WERI-Rb-1 (cell line): ENCODE data around the gene RGS1.

ENCODE experiments used
- DNase-seq: peaks from one replicate; pipeline ENCODE4 v3.0.0-alpha.2; 2020
- H3K27ac ChIP-seq: fragments of 250-450 bp; sonication (Bioruptor Pico); 2 replicates; pipeline ENCODE4 v1.5.1; 2020; ENCODE audit warnings: mild to moderate bottlenecking, moderate library complexity
- H3K27me3 ChIP-seq: fragments of 250-450 bp; sonication (Bioruptor Pico); 2 replicates; pipeline ENCODE4 v1.5.1; 2021; ENCODE audit warnings: mild to moderate bottlenecking, low read depth, moderate library complexity; ENCODE audit not compliant: insufficient read depth, severe bottlenecking
- H3K36me3 ChIP-seq: fragments of 250-450 bp; sonication (Bioruptor Pico); 2 replicates; pipeline ENCODE4 v1.5.1; 2020; ENCODE audit warnings: mild to moderate bottlenecking, moderate library complexity
- H3K4me3 ChIP-seq: 2 replicates; pipeline ENCODE4 v1.5.1; 2011; ENCODE audit warnings: low read depth, mild to moderate bottlenecking, control low read depth, low read length
- H3K9me3 ChIP-seq: fragments of 250-450 bp; sonication (Bioruptor Pico); 2 replicates; pipeline ENCODE4 v1.5.1; 2021; ENCODE audit warnings: mild to moderate bottlenecking, moderate library complexity; ENCODE audit not compliant: severe bottlenecking
- CTCF ChIP-seq: IDR thresholded peaks from 2 replicates; pipeline ENCODE4 v1.5.1; 2011; ENCODE audit warnings: low read depth, mild to moderate bottlenecking, control low read depth, inconsistent platforms, low read length

RGS1 gene

GRCh38 chr1:192580351-192580962, 4.9 kb downstream of the RGS1 start:
- no peak overlapping the region for H3K4me3 ChIP-seq
- no peak for TF ChIP-seq CTCF
- H3K27ac ChIP-seq: no peak overlapping the region
- H3K27me3 ChIP-seq: no peaks in the 10 kb centered on the region
- no peaks in the 10 kb centered on the region for H3K9me3 ChIP-seq
- no peaks in the 10 kb centered on the region for H3K36me3 ChIP-seq
- no peak for DNase-seq

GRCh38 chr1:192581131-192581927, 5.8 kb downstream of the RGS1 start:
- Histone ChIP-seq H3K27me3 (no peaks in the 10 kb centered on the region), H3K4me3 (no peak overlapping the region), H3K36me3 (no peaks in the 10 kb centered on the region), H3K27ac (no peak overlapping the region), H3K9me3 (no peaks in the 10 kb centered on the region)
- no peak for TF ChIP-seq CTCF
- no peak for DNase-seq

- no peak overlapping the region for H3K27ac ChIP-seq
- TF ChIP-seq CTCF: no peak
- H3K27me3 ChIP-seq: no peaks in the 10 kb centered on the region
- H3K4me3 ChIP-seq: no peak overlapping the region
- no peaks in the 10 kb centered on the region for H3K36me3 ChIP-seq
- DNase-seq: no peak
- no peaks in the 10 kb centered on the region for H3K9me3 ChIP-seq
Observed at GRCh38 chr1:192584866-192585265, 9.3 kb downstream of the RGS1 start.

GRCh38 chr1:192587386-192588266, 12.1 kb downstream of the RGS1 start:
- H3K9me3 ChIP-seq: no peaks in the 10 kb centered on the region
- H3K27ac ChIP-seq: no peak overlapping the region
- no peak for TF ChIP-seq CTCF
- no peak for DNase-seq
- no peak overlapping the region for H3K4me3 ChIP-seq
- no peaks in the 10 kb centered on the region for H3K27me3 ChIP-seq
- H3K36me3 ChIP-seq: no peaks in the 10 kb centered on the region

GRCh38 chr1:192588546-192588945, 13.0 kb downstream of the RGS1 start:
- Histone ChIP-seq H3K27ac (no peak overlapping the region), H3K36me3 (no peaks in the 10 kb centered on the region), H3K4me3 (no peak overlapping the region), H3K9me3 (no peaks in the 10 kb centered on the region), H3K27me3 (no peaks in the 10 kb centered on the region)
- no peak for TF ChIP-seq CTCF
- no peak for DNase-seq
